Measurements from ENCODE around the gene CCDC83.
A peak's percentile ranks its signal among the peaks of the same experiment; 100 is the strongest.
"Not testable (repeated sequence)": the region's sequence is repeated elsewhere in the genome, so short reads cannot be mapped to it uniquely, and the experiment has no call there.

Gene CCDC83

DNA sequence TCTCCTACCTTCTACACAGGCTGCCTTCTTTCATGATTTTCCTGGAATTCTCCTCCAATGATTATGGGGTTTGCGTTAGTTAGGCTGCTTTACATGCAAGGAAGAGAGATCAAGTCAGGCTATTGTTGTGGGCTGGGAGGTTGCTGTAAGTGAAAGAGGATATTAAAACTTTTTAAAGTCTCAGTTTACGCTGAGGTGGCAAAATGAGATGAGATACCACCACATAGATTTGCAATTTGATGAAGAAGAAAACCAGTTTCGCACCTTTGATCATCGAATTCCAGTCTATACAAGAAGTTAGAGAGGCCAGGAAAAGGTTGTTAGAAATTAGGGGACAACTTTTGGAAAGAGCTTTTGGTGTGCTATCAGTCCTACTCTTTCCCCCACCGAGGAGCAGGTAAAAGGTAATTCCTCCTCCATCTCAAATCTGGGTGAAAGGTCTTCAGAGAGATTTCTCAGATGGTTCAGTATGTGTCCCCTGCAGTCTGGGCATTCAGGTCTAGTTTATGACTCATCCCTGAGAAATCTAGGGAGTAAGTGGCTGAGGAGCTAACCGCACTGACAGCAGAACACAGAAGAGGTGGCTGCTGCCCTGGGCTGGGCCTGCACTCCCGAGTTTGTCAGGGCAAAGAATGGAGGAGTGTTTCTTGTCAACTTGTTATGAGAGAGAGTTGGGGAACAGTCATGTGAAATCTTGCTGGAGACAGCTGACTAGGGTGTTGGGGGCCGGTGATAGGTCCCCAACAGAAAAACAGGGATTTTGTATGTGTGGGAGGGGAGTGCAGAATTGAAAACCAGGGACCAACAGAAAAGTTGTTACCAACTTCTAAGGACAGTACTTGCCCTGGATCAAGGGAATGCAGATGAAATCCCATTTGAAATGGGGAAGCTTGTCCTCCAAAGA is 34.7 kb downstream of the CCDC83 start:
- DNase-seq = no peak

DNA sequence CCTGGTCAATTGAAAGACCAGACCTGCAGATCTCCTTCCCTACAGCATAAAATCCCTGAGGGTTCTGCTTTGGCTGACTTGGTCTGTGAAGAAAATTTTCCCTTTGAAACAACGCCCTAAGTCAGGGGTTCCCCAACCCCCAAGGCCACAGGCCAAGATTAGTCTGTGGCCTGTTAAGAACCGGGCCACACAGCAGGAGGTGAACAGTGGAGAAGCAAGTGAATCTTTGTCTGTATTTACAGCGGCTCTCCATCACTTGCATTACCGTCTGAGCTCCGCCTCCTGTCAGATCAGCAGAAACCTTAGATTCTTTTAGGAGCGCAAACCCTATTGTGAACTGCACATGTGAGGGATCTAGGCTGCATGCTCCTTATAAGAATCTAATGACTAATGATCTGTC is 38.2 kb downstream of the CCDC83 start:
- no peak for DNase-seq

DNA sequence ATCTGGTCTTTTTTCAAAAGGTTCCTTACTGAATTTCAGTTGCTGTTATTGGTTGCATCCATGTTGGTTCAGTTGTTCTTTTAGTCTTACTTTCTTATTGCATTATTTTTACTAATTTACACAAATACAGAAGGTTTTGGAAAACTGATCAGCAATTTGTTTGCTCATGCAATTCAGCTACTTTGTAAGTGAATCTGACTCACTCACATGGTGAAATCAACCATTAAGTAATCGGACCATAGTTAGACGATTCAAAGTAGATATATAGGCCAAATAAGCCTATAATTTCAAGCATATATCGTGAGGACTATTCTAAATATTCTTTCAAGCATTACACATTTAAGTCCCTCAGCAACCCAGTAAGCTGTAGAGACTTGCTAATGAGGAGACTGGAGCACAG is 41.7 kb downstream of the CCDC83 start:
- no peak for DNase-seq

DNA sequence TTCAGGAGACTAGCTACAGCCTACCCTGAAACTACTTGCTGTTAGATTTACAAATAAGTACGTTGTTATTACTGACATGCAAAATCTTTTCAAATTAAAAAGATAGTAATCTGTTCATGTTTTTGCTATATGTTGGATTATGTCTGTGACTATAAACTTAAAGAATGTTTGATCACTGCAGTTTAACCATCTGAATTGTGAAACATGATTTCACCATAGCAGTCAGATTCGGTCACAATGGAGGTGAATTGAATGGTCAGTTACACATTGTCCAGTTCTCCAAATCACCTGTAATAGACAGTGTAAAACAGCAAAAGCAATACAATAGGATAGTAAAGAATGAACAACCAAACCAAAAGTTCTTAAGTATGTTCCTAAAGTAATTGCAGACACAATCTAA is 43.3 kb downstream of the CCDC83 start:
- DNase-seq = no peak

DNA sequence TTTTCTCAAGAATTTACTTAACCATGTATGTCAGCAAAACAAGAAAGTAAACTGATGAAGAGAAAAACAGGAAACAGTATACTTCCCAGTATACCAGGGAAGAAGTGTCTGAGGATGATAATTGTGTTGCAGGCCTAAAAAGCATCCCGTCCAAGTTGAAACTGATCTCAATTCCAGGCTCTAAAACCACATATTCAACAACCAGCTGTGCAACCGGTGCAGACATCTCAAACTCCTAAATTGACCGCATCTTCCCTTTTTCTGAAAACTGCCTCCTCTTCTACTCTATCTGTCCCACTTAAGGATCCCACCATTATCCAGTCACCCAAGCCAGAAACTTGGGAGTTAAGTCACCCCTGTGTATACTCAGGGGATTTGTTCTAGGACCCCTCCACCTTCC is 47.2 kb downstream of the CCDC83 start:
- no peak for DNase-seq

DNA sequence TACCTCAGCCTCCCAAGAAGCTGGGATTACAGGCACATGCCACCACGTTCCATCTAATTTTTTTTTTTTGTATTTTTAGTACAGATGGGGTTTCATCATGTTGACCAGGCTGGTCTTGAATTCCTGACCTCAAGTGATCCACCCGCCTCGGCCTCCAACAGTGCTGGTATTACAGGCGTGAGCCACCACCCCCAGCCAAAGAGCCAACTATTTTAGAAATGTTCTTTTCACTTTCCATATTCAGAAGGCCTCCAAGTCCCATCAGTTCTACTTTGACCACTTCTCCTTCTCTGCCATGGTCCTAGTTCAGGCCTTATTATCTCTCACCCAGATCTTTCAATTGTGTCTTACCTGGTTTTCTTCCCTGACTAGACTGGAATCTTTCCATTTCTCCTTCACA is 48.2 kb downstream of the CCDC83 start:
- DNase-seq = no peak

DNA sequence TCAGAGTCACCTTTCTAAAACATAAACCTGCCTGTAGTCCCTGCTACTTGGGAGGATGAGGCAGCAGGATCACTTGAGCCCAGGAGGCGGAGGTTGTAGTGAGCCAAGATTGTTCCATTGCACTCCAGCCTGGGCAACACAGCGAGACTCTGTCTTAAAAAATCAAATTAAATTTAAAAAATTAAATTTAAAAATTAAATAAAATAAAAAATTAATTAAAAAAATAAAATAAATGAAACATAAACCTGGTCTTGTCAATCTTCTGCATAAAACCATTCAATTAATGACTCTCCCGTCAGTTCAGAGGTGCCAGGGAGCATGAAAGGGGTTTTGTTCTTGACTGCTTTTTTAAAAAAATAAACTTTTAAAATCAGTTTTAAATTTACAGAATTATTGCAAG is 48.6 kb downstream of the CCDC83 start:
- DNase-seq = no peak

DNA sequence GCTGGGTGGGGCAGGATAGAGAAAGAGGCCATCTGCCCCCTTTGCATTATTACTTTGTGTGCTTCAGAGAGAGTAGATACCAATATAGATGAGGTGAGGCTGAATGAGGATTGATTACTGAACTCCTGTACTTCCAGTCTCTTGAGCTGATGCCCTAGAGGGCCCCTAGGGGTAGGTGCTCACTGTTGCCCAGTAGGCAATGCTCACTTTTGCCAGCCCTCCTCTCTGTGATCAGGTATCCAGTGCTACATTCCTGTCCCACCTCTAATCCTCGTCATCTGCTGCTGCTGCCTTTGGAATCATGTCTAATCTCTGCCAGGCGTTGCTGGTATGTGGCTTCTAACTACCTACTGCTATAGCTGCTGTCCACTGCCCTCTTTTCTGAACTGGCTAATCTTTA is 57.2 kb downstream of the CCDC83 start:
- no peak for DNase-seq

DNA sequence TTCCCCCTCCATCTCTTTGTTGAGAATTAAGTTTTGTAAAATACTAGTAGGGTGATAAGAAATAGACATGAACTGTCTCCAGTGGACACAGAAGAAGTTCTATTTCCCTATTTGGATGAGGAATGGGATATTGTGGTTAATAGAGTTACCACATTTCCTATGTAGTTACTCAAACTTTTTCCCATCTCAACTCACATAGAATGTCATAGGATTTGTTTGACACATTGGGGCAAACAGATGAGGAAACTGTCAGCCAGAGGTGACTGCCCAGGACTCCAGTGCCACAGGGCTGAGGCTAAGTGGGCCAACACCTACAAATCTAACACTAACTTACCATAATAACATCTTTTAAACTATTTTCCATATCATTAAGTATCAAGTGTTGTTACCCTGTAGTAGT is 58.3 kb downstream of the CCDC83 start:
- DNase-seq = no peak

DNA sequence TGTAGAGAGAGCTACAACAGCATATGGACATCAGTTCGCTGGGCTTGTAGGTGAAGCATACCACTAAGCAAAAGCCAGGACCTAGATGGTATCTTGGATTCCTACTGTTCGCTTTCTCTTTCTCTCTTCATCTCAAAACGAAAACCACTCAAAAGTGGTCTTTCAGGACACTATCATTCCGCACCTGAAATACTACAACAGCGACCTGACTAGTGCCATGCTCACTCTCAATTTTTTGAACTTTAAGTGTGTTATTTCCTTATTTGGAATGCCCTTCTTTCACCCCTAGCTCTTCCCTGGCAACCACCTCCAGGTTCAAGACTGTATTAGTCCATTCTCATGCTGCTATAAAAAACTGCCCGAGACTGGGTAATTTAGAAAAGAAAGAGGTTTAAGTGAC is 59.2 kb downstream of the CCDC83 start:
- DNase-seq = no peak

DNA sequence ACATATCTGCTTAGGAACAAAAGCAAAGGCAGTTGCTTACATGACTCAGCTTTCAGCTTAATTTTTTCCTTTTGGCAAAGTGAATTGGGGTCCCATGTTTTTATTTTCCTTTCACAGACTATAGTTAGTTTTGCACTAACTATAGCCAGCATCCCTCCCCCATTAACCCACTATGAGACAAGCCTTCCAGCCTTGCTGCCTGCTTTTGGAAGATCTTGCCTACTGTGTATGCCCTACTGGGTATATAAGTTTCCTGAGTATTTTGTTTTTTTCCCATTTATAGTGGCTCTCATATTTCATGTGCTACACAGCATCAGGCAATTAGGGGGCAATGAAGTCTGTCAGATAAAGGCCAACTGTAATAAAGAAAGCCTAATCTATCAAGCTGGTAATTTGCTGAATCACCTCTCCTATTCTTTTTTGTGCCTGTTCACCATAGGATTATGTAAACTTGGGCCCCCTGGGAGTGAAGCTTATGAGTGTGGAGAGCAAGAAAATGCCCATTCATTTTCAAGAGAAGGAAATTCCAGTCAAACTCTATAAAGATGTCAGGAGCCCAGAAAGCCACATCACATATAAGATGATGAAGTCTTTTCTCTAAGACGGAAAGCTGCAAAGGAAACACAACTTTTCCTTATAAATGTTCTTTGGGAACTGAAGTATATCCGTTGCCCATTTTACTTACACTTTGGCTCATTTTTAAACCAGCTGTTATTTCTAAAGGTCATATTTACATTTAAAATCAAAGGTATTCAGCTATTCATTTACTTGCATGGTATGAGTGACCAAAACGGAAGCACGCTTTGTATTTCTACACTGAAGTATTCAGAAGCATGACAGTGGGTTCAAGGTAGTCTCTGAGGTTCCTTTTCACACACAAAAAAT is 64.0 kb downstream of the CCDC83 start:
- DNase-seq = no peak

DNA sequence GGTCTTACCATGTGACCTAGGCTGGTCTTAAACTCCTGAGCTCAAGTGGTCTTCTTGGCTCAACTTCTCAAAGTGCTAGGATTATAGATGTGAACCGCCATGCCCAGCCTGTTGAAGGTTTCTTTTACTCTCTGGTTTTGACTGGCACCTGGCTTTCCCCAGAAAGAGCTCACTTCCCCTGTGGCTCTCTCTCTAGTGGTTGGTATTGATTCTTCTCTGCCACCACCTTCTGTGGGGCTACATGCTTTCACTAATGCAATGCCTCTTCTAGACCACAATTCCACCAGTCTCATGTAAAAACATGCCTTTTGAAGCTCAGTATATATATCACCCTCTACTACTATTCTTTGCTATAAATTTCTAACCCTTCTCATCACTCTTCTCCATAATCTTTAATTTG is 67.2 kb downstream of the CCDC83 start:
- DNase-seq = no peak

DNA sequence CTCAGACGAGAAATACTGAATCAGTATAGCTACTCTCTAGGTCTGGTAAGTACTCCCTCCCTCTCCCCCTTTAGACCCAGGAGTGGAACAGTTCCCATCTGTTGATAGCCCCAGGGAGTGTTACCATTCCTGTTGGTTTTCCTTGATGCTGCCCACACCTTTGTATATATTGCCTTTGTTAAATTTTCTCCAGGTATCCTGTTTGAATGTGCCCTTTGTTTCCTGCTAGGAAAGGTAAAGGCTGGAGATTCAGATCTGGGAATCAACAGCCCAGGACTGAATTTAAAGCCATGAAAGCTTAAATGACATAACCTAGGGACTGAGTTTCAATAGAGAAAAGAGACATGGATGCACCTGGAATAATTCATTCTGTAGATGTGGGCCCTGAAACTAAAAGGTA is 68.3 kb downstream of the CCDC83 start:
- no peak for DNase-seq

DNA sequence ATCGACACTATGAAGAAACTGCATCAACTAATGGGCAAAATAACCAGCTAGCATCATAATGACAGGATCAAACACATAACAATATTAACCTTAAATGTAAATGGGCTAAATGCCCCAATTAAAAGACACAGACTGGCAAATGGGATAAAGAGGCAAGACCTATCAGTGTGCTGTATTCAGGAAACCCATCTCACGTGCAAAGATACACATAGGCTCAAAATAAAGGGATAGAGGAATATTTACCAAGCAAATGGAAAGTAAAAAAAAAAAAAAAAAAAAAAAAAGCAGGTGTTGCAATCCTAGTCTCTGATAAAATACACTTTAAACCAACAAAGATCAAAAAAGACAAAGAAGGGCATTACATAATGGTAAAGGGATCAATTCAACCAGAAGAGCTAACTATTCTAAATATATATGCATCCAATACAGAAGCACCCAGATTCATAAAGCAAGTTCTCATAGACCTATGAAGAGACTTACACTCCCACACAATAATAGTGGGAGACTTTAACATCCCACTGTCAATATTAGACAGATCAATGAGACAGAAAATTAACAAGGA is 71.6 kb downstream of the CCDC83 start:
- not testable (repeated sequence) for DNase-seq

DNA sequence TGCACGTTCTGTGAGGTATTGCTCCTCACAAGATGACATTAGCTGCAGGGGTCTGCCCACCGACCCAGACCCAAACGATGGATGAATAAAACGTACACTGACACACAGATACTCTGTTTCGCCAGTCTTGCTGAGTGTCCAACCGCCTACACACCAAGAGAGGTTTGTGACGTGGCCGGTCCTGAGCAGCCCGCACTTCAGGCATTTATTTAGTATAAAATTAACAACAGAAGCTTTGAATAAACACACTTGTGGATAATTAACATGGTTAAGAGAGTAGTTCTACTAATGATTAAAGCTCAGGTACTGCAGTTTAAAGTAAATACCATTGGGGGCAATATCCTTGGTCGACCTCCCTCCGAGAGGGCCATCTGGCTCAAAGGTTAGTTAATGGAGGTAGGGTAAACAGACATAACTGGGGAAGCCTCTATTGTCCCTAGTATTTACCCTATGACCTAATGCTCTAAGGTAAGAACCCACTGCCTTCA is 75.7 kb downstream of the CCDC83 start:
- no peak for DNase-seq

DNA sequence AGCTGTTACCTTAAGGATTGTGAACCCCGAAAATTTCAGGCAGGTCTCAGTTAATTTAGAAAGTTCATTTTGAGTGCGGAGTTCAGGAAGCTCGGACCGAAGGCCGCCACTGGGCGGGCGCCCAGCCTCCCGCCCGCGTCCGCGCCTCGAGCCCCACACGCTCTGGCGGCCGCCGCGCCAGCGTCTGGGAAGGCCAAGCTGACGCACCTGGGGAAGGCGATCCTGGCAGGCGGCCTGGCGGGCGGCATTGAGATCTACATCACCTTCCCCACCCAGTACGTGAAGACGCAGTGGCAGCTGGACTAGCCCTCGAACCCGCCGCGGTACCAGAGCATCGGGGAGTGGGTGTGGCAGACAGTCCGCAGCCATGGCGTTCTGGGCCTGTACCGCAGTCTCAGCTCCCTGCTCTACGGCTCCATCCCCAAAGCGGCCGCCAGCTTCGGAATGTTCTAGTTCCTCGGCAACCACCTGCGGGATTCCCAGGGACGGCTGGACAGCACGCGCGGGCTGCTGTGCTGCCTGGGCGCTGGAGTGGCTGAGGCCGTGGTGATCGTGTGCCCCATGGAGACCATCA is 79.5 kb downstream of the CCDC83 start:
- no peak for DNase-seq

DNA sequence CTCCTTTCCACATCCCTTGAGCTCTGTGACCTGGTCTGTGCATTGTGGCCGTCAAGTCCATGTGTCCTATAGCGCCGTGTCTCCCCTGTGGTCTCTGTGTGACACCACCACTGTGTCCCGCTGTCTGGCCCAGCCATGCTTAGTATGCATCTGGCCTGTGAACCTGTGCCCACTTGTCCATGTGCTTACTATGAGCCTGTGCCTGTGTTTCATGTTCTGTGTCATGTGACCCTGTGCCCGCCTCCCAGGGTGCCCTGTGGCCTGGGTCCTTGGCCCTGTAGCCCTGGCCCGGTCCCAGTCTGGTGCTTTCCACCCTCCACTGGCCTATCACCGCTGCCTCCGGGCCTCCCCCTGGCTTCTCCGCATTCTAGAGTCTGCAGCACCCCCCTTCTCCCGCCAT is 80.6 kb downstream of the CCDC83 start:
- no peak for DNase-seq

DNA sequence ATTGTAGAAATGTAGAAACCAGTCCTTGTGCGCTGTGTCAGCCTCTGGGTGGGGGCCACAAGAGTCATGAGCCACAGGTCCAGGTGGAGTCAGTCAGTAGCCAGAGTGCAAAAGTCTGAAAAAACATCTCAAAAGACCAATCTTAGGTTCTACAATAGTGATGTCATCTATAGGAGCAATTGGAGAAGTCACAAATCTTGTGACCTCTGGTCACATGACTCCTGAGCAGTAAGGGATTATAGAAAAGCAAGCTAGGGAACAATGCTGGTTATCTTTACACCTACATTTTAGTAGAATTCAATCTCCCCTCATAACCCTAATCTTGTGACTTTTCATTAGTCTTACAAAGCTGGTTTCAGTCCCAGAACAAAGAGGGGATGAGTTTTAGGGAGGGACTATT is 82.7 kb downstream of the CCDC83 start:
- DNase-seq = no peak

DNA sequence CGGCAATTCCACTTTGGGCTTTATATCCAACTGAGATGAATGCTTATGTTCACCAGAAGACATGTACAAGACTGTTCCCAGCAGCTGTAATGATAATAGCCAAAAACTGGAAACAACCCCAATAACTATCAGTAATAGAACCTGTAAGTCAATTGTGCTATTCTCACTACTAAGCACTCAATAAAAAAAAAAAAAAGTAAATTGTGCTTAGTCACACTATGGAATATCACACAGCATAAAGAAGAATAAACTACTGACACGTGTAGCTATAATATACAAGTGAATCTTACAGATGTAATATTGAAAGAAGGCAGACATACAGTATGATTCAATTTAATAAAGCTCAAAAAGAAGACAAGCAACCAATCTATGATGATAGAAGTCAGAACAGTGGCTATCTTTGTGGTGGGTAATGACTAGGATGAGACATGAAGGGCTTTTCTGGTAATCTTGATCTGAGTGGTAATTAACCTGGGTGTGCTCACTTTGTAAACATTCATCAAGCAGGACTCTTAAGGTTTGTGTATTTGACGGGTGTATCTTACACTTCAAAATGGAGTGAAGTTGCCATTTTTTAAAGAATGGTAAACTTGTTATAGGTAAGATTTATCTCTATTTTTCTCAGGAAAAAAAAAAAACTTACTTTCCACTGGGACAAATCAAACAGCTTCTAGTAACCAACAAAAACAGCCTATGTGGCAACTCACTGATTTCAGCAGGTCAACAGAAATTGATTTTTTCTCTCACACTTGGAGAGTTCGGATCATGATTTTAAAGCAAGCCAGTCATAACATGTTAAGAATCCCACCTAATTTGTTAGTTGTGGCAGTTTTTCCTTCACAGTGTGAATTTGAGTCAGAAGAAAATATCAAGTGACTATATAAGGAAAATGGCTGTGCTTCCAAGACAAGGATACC is 84.2 kb downstream of the CCDC83 start:
- no peak for DNase-seq

DNA sequence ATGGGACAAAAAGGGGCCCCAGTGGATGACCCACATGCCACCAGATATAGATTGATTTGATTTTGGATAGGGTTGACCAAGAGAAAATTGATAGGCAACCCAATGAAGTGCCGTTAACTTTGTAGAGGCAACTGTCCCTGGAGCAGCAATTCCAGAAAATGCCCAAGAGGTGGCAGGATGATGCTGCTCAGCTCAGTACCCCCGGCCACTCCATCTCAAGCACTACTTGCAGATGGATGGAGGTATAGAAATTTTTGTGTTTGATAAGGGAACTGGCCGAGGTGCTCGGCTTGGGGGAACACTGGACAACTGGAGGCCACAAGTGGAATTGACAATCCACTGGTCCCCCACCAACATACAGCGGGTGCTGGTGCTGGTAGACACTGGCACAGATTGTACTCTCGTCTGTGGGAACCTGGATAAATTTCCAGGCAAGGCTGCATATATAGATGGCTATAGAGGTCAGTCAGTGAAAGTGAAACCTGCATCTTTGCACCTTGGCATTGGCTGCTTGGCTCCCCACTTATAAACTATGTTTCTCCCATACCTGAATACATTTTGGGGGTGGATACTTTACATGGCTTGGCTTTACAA is 86.3 kb downstream of the CCDC83 start:
- DNase-seq = peak; percentile 65

DNA sequence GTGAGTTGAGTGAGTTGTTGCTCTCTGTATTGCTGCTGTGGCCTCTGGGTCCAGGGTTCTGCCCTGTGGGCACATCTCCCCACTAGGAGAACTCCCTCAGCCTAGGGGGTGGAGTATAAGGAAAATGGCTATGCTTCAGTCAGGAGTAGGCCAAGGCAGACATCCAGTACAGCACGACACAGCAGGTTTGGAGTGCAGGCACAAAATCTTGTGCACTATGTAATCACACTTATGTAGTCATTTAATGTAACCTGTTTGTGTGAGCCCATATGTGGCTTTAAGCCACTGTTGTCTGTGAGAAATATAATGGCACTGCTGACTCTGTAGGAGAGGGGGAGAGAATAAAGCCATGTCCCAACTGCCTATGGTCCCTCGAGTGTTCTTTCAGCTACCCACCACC is 90.1 kb downstream of the CCDC83 start:
- DNase-seq = no peak

DNA sequence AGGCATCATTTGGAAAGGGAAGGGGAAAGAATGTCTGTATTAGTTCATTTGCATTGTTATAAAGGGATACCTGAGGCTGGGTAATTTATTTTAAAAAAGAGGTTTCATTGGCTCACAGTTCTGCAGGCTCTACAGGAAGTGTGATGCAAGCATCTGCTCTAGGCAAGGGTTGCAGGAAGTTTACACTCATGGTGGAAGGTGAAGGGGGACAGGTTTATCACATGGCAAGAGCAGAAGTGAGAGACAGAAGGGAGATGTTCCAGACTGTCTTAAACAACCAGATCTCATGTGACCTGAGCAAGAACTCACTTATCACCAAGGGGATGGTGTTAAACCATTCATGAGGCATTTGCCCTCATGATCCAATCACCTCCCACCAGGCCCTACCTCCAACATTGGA is 90.6 kb downstream of the CCDC83 start:
- DNase-seq = no peak

All from activated CD4-positive, alpha-beta T cell treated with anti-CD3 and anti-CD28 coated beads for 48 hours (primary cell).